Activated naive CD4-positive, alpha-beta T cell treated with anti-CD3 and anti-CD28 coated beads, Interleukin-2, amount 50 U/mL, for 16 hours (primary cell): Measurements from ENCODE around the gene BSPRY.
"Not testable (repeated sequence)": the region's sequence is repeated elsewhere in the genome, so short reads cannot be mapped to it uniquely, and the experiment has no call there.

ENCODE experiments used
- DNase-seq: peaks from one replicate; pipeline ENCODE4 v3.0.0-alpha.2; 2020

BSPRY gene

GRCh38 chr9:113373256-113373655 is 23.9 kb downstream of the BSPRY start:
- DNase-seq, result no peak

GRCh38 chr9:113373676-113374392 is 24.5 kb downstream of the BSPRY start:
- no peak for DNase-seq

GRCh38 chr9:113375057-113376023 is 26.0 kb downstream of the BSPRY start:
- DNase-seq, result no peak

GRCh38 chr9:113376634-113377567 is 27.6 kb downstream of the BSPRY start, which contains the start of gene HDHD3:
HDHD3 (minus strand) TSS chr9:113376986; CDS start chr9:113374354, 2,632 bp downstream.
- DNase-seq, result peak; percentile 72

- not testable (repeated sequence) for DNase-seq
These were observed 29.9 kb downstream of the BSPRY start for GRCh38 chr9:113379094-113379828.

GRCh38 chr9:113379829-113380210 is 30.5 kb downstream of the BSPRY start:
- DNase-seq, result not testable (repeated sequence)

GRCh38 chr9:113380869-113381378 is 31.6 kb downstream of the BSPRY start:
- DNase-seq, result no peak

GRCh38 chr9:113381441-113381840 is 32.1 kb downstream of the BSPRY start:
- DNase-seq, result not testable (repeated sequence)

GRCh38 chr9:113381909-113382411 is 32.6 kb downstream of the BSPRY start:
- no peak for DNase-seq

- no peak for DNase-seq
These were observed 37.4 kb downstream of the BSPRY start for GRCh38 chr9:113386571-113387393.

- DNase-seq, result no peak
These were observed 38.4 kb downstream of the BSPRY start for GRCh38 chr9:113387560-113388230.

GRCh38 chr9:113388833-113389232 is 39.5 kb downstream of the BSPRY start:
- DNase-seq, result no peak

GRCh38 chr9:113389451-113389850 is 40.1 kb downstream of the BSPRY start:
- DNase-seq, result no peak

GRCh38 chr9:113390192-113390960 is 41.0 kb downstream of the BSPRY start:
- DNase-seq, result no peak

GRCh38 chr9:113391917-113392316 is 42.6 kb downstream of the BSPRY start:
- no peak for DNase-seq

- DNase-seq, result no peak
These were observed 43.9 kb downstream of the BSPRY start for GRCh38 chr9:113393281-113393680.

- no peak for DNase-seq
These were observed 45.9 kb downstream of the BSPRY start for GRCh38 chr9:113395000-113395861.

GRCh38 chr9:113397203-113397631 is 47.9 kb downstream of the BSPRY start:
- no peak for DNase-seq
